Heart right ventricle (tissue), 16 donors: ENCODE results near the gene HS1BP3. TPM values are rescaled to one million over a fixed set of nuclear protein-coding genes. Genes with fewer than 3 reads are reported as not detected.

Experiments
- ATAC-seq, 8 donors: fragments of 200-7000 bp; cut with Tn5 transposase; one replicate each; pipeline ENCODE4 v1.9.1; 2020; ENCODE audit warnings: mild to moderate bottlenecking in 8 of 8, moderate library complexity in 8 of 8, moderate number of reproducible peaks in 1 of 8
- DNase-seq, 2 donors: peaks; one replicate each; pipeline ENCODE4 v3.0.0-alpha.2; 2020
- H3K27ac ChIP-seq, 10 donors: fragments of 200-600 bp; sonication (generic) in 2 of 10; one replicate each; pipeline versions ENCODE4 v1.5.0 to v1.8.0; 2020 to 2022; ENCODE audit warnings: mild to moderate bottlenecking in 3 of 10
- H3K27me3 ChIP-seq, 7 donors: fragments of 200-600 bp; one replicate each; pipeline ENCODE4 v1.8.0; 2021 to 2022; ENCODE audit warnings: mild to moderate bottlenecking in 2 of 7
- H3K36me3 ChIP-seq, 9 donors: fragments of 200-600 bp; sonication (generic) in 1 of 9; one replicate each; pipeline versions ENCODE4 v1.5.0 to v1.8.0; 2020 to 2022; ENCODE audit warnings: mild to moderate bottlenecking in 2 of 9
- H3K4me1 ChIP-seq, 9 donors: fragments of 200-600 bp; sonication (generic) in 1 of 9; one replicate each; pipeline versions ENCODE4 v1.5.0 to v1.8.0; 2020 to 2022; ENCODE audit warnings: mild to moderate bottlenecking in 4 of 9
- H3K4me3 ChIP-seq, 10 donors: fragments of 200-600 bp; sonication (generic) in 2 of 10; one replicate each; pipeline versions ENCODE4 v1.5.0 to v1.8.0; 2020 to 2022; ENCODE audit warnings: mild to moderate bottlenecking in 7 of 10, moderate library complexity in 2 of 10
- H3K9me3 ChIP-seq, 11 donors: fragments of 200-600 bp in 10 of 11; sonication (generic) in 2 of 11; one replicate each; pipeline versions ENCODE4 v1.5.0 to v1.8.0; 2013 to 2022; ENCODE audit warnings: mild to moderate bottlenecking in 2 of 11, control low read depth in 1 of 11, moderate library complexity in 1 of 11
- CTCF ChIP-seq, 9 donors: fragments of 200-600 bp; sonication (generic) in 2 of 9; IDR thresholded peaks; one replicate each; pipeline versions ENCODE4 v1.5.0 to v1.8.0; 2021 to 2022; ENCODE audit warnings: antibody characterized with exemption in 9 of 9, mild to moderate bottlenecking in 5 of 9, moderate library complexity in 1 of 9
- WGBS, 2 donors: extraction: QIAGEN DNeasy Blood & Tissue Kit; methylation state at CpG; one replicate each; pipeline ENCODE4 v1.1.7; 2013; ENCODE audit warnings: inconsistent platforms in 1 of 2; 5-methylcytosine and 5-hydroxymethylcytosine counted together
- intact Hi-C, 10 donors: fragments of 100-400 bp; cut with DNase I; formaldehyde crosslinking; loops; one replicate each; pipeline versions ENCODE4 v1.11.1 to v1.14.2; 2022
- polyA plus RNA-seq, 2 donors: library from polyadenylated mRNA; stranded (reverse); fragments of 200-250 nt; gene quantifications; one replicate each; pipeline ENCODE4 v1.2.3, GENCODE V29; 2013
- total RNA-seq, 10 donors: library from RNA; stranded (reverse); fragmentation: NEBNext Ultra II Directional in 3 of 10; extraction: Animal tissue kit (Norgen Biotek cat#: 25700) in 3 of 10; gene quantifications; one replicate each; pipeline versions ENCODE4 v1.2.1 to v1.2.4, GENCODE V29; 2021 to 2023
- donor health status: Arrhythmogenic right ventricular cardiomyopathy.
- donor health status: ischemic (EF 13 %, LVEDD 7.1; RV severe dilation, severe dysfunction).
- donor health status: healthy with polysubstance abuse.
- donor health status: DM: no; HTN: yes; CAD: no.
- donor health status: DM: no; HTN: no; CAD: no.
- donor health status: ischemic (EF 25% LVEDD 6.9; RV normal size, moderate dysfunction).
- donor health status: ischemic (EF 25% LVEDD 5.7; RV mildly dilated, moderate dysfunction).
- donor health status: healthy.
- donor health status: DM: yes; HTN: yes; CAD: no.
- donor health status: Ischemic cardiomyopathy.
- donor health status: ischemic (EF 35%, LVEDD 5.7; RV mildly dilated, moderate dysfunction).
- donor health status: nonischemic (EF 11% LVEDD 7.7; RV severe dilation, severe dysfunction).
- donor health status: DM: yes; HTN: yes; CAD: no.
- donor health status: PGD.
- donor health status: ischemic (EF 29% LVEDD 5.4; RV normal size, mild dysfunction).
- donor health status: nonischemic (EF 23%, LVEDD 6.1; RV moderate dilation, normal function).

Gene HS1BP3
- total and polyA plus RNA-seq, 12 donors: 11.3 to 26.3 (median 16.5) TPM

- WGBS, 2 donors: 54 to 60% methylated on average over 8 of the region's 8 CpGs
- intact Hi-C loops: loop anchor here in 3 of 10 donors (10.0 kb wide), 2 partner anchors 156 to 446 kb away; partner anchors contain the start of gene LDAH (in 1 of the 3)
- H3K4me3 ChIP-seq: peak overlapping the region in 1 of 10 donors; percentile 55
- H3K4me1 ChIP-seq: peaks cover 0 to 40% (median 20%) of the 10 kb centered on the region in 9 donors
- no peak for ATAC-seq
- peaks cover 37 to 98% (median 96%) of the 10 kb centered on the region in 7 donors for H3K27me3 ChIP-seq
- no peak for TF ChIP-seq CTCF (IDR thresholded peaks at IDR 0.05)
- H3K27ac ChIP-seq: no peak overlapping the region
- H3K36me3 ChIP-seq: no peaks in the 10 kb centered on the region
- H3K9me3 ChIP-seq: no peaks in the 10 kb centered on the region
- no peak for DNase-seq
These were observed 18.1 kb upstream of the HS1BP3 start for GRCh38 chr2:20668871-20669475.

DNA sequence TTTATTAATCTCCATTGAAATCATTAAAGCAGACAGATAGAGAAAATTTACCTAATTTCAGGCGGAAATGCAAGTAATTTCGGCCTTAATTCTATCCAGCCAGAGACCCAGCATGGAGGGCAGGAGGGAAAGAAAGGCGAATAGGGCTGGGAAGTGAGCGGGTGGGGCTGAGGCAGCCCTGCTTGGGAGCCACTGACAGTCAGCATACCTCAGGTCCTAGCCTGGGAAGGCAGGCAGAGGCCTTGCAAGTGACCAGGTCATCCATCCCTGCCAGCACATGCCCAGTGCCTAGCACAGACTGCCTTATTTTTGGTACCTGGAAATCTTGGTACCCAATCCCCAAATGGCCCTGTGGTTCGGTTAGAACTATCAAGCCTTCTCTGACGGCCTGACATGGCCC, 17.6 kb upstream of the HS1BP3 start:
- H3K9me3 ChIP-seq: no peaks in the 10 kb centered on the region
- H3K4me1 ChIP-seq: peaks cover 0 to 38% (median 20%) of the 10 kb centered on the region in 9 donors
- intact Hi-C loops: loop anchor here in 3 of 10 donors (10.0 kb wide), 2 partner anchors 156 to 446 kb away; partner anchors contain the start of gene LDAH (in 1 of the 3)
- no peak for DNase-seq
- 92 to 93% methylated on average over 6 of the region's 6 CpGs for WGBS, 2 donors
- H3K36me3 ChIP-seq: no peaks in the 10 kb centered on the region
- peaks cover 37 to 98% (median 96%) of the 10 kb centered on the region in 7 donors for H3K27me3 ChIP-seq
- no peak overlapping the region for H3K27ac ChIP-seq
- peak overlapping the region in 6 of 10 donors; percentile 39 to 57 (median 54) for H3K4me3 ChIP-seq
- no peak for TF ChIP-seq CTCF (IDR thresholded peaks at IDR 0.05)
- no peak for ATAC-seq

DNA sequence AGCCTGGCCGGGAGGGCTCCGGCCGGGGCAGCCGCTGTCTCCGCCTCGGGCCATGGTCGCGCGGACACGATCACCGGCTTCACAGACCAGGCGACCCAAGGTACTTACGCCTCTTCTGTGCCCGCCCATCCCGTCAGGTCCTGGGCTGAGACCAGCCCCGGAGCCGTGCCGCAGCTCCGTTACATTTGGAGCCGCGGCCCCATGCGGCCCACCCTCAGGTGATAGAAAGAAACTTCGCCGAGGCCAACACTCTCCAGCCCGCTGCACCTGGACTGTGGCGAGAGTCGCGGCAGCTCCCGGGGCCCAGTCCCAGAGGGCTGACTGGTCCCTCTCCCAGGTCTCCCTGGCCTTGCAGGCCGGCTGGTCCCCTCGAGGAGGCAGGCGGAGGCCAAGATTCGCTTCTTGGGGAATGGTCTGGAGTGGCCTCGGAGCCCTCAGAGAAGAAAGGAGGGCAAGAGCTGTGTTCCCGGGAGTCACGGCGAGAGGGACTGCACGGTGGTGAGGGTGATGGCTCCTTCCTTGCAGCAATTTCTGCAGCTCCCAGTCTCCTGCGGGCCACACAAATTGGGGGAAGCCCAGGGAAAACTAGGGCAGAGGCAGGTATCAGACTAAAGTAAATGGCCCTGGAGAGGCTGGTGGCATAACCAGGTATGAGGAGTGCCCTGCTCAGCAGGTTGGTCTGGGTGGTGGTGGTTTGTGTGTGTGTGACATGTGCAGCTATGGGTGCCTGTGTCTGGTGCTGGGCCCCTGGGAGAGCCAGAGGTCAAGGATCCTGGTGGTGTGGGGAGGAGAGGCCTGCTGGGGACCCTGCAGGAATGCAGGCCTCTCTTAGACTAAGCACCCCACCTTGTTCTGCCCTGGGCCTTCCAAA, 16.9 kb upstream of the HS1BP3 start:
- Histone ChIP-seq H3K4me3 (peak overlapping the region; percentile 18 to 57 (median 51)), H3K9me3 (no peaks in the 10 kb centered on the region), H3K4me1 (peaks cover 0 to 37% (median 20%) of the 10 kb centered on the region in 9 donors), H3K27ac (peak overlapping the region in 3 of 10 donors; percentile 10 to 44 (median 39)), H3K27me3 (peaks cover 39 to 98% (median 97%) of the 10 kb centered on the region in 7 donors), H3K36me3 (no peaks in the 10 kb centered on the region)
- WGBS, 2 donors: 23 to 27% methylated on average over 37 to 39 of the region's 39 CpGs
- intact Hi-C loops: loop anchor here in 3 of 10 donors (10.0 kb wide), 2 partner anchors 157 to 447 kb away; partner anchors contain the start of gene LDAH (in 1 of the 3)
- no peak for DNase-seq
- TF ChIP-seq CTCF (IDR thresholded peaks at IDR 0.05): no peak
- ATAC-seq: no peak

- DNase-seq (no peak), ATAC-seq (peak in 4 of 8 donors; percentile 13 to 36 (median 27))
- 0 to 1% methylated on average over 25 to 62 of the region's 62 CpGs for WGBS, 2 donors
- peak overlapping the region; percentile 18 to 57 (median 51) for H3K4me3 ChIP-seq
- H3K27me3 ChIP-seq: peaks cover 38 to 98% (median 97%) of the 10 kb centered on the region in 7 donors
- H3K9me3 ChIP-seq: no peaks in the 10 kb centered on the region
- peak in 2 of 9 donors; percentile 3 to 4 for TF ChIP-seq CTCF (IDR thresholded peaks at IDR 0.05)
- H3K4me1 ChIP-seq: peaks cover 0 to 34% (median 20%) of the 10 kb centered on the region in 9 donors
- intact Hi-C loops: loop anchor here in 3 of 10 donors (10.0 kb wide), 2 partner anchors 158 to 448 kb away; partner anchors contain the start of gene LDAH (in 1 of the 3)
- no peaks in the 10 kb centered on the region for H3K36me3 ChIP-seq
- peak overlapping the region in 2 of 10 donors; percentile 39 to 44 for H3K27ac ChIP-seq
These were observed 16.2 kb upstream of the HS1BP3 start for GRCh38 chr2:20667151-20667530.
